ENCODE results near the gene LRRTM2. TPM values are rescaled to one million over a fixed set of nuclear protein-coding genes. Genes with fewer than 3 reads are reported as not detected.
"Not testable (repeated sequence)": the region's sequence is repeated elsewhere in the genome, so short reads cannot be mapped to it uniquely, and the experiment has no call there.

Gene LRRTM2
- polyA plus RNA-seq, 3 donors: 1.9 to 6.2 (median 2.1) TPM

DNA sequence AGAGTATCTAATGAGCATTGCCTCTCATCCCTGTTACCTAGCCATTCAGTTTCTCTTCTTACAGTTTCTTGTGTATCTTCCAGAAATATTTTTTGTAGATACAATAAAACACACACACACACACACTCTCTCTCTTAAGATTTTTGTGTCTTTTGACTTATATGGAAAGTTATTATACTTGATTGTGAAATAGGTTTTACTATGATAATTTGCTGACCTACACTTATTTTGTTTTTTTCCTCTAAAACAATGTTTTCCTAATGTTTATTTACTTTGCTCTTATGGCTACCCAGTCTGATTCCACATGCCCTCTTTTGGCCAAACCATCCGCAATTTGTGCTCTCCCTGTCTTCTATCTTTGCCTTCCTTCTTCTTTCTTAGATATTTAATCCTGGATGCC lies 25.3 kb downstream of the LRRTM2 start:
- DNase-seq (ENCODE audit: extremely low read depth in 1 of 11, low read depth in 9 of 11, low spot score in 4 of 11): no peak

DNA sequence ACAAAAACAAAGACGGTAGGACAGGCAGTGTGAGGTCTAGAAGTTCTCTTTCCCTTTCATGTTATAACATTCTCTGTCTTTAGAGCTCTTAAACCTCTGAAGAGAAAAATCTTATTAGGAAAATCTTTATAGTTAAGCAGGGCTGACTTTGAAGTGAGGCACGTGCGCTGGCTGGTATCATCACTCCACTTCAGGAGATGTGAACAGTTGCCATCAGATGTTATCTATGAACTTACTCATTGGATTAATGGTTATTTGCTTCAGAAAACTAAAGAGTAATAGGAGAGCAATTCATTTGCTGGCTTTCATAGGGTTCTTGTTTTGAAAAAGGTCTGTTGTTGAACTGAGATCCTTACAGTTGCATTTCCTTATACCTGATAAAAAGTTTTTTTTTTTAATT lies 25.7 kb downstream of the LRRTM2 start:
- DNase-seq (ENCODE audit: extremely low read depth in 1 of 11, low read depth in 9 of 11, low spot score in 4 of 11): no peak

DNA sequence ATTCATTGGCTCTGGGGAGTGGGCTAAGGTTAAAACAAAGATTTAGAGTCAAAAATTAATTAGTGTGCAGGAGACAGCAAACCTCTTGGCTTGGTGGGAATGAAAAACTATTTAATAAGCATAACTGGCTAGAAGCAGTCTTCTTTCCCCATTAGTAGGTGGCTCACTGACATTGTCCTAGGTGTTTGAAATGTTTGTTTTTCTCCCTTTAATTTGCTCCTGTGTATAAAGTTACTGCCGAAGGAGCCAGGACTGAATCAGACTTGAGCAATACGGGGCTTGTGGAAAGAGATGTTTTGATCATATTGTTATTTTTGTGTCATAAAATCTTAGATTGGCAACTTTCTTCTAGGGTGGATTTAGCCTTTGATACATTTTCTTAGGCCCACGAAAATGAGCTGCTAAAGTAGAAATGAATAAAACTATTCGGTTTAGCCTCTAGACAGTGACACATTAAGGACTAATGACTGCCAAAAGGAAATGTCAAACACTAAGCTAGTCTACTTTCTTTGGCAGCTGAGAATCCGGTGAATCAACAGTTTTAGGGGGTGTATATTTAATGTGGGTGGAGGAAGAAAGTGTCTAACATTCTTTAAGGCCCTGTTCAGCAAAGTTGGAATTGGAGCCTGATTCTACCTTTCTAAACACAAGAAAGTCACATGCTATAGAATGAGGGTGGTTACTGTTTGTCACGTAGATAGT lies 30.2 kb downstream of the LRRTM2 start:
- no peak for DNase-seq (ENCODE audit: extremely low read depth in 1 of 11, low read depth in 9 of 11, low spot score in 4 of 11)

DNA sequence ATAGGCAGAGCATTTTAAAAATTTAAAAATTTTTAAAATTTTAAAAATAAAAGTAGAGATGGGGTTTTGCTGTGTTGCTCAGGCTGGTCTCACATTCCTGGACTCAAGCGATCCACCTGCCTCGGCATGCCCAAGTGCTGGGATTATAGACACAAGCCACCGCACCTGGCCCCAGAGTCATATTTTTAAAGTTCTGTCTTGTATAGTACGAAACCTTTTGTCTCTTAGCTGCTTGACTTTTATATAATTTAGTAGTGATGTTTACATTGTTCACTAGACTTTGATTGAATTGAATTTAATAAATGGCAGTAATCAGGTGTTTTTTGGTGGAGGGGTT lies 31.0 kb downstream of the LRRTM2 start:
- no peak for DNase-seq (ENCODE audit: extremely low read depth in 1 of 11, low read depth in 9 of 11, low spot score in 4 of 11)

DNA sequence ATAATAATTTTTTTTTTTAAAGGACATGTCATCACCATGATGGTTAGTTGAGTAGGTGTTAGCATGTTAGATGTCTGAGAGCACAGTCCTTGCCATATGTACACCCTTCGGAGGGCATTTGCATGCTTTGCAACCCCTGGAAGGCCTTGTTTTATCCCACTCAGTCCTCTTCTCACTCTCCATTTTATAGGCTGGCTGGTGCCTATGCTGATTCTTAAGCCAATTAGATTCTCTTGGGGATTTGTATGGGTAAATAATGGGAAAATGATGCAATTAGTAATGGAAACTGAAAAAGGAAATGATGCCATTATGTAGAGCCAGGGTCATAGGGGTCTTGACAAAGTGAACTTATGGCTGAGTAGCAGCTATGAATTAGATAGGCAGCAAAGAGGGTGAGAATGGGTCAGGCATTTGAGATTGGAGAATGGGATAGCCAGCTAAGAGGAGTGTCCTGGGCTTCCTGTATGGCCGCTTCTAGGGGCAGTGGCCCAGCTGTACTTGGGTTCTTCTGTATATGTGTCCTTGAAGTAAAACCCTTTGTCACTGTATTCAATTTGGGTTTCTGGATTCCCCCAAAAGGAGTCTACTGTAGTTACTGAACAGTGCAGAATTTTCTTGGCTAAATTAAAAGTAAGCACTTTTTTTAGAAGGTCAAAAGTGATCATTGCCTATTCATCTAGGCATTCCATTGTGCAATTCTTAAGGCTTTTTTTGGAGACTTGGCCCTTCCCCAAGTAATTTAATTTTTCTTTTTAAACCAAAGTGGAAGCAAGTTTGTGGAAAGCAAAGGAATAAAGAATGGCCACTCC lies 31.6 kb downstream of the LRRTM2 start:
- DNase-seq (ENCODE audit: extremely low read depth in 1 of 11, low read depth in 9 of 11, low spot score in 4 of 11): no peak

DNA sequence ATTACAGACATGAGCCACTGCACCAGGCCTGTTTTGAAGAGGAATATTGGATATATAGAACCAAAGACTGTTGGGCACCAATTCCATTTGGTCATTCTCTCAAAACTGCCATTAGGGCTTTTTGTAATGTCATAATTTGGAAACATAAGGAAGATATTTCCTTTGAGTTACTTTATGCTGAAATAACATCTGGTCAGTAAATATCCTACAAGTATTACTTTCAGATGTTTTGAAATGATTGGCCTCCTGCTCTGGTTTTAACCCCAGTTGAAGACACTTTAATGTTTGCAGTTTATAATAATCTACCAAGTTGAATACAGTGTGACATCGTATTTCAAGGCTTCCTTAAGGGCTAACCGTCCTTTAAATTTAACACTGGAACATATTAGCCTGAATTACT lies 33.6 kb downstream of the LRRTM2 start:
- DNase-seq (ENCODE audit: extremely low read depth in 1 of 11, low read depth in 9 of 11, low spot score in 4 of 11): no peak

DNA sequence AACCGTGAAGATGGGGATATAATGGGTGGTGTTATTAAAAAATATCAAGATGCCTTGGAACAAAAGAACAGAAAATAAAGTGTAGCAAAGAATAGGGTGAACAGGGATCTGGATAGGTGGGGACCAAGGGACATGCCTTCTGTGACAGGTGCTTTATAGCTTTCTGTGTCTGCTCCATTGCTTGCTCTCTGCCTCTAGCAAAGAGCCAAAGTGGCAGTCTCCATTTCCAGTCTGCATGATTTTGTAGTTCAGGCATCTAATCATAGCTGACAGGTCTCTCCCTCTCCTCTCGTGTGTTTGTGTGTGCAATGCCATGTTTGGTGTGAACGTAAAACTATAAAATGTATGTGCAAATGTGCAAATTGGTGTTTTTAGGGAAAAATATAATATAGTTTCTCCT lies 35.0 kb downstream of the LRRTM2 start:
- DNase-seq (ENCODE audit: extremely low read depth in 1 of 11, low read depth in 9 of 11, low spot score in 4 of 11): no peak

DNA sequence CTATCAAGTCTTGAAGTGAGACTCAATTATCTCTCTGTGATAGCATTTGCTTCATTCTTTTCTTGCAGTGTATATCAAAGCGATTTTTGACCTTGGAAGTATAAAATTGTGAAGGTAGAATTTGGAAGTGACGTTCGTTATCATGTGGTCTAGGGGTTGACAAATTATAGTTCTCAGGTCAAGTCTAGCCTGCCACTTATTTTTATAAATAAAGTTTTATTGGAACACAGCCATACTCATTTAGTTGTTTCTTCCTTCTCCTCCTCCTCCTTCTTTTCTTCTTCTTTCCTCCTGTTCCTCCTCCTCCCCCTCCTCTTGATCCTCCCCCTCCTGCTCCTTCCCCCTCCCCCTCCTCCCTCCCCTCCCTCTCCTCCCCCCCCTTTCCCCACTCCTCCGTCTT lies 38.0 kb downstream of the LRRTM2 start:
- no peak for DNase-seq (ENCODE audit: extremely low read depth in 1 of 11, low read depth in 9 of 11, low spot score in 4 of 11)

DNA sequence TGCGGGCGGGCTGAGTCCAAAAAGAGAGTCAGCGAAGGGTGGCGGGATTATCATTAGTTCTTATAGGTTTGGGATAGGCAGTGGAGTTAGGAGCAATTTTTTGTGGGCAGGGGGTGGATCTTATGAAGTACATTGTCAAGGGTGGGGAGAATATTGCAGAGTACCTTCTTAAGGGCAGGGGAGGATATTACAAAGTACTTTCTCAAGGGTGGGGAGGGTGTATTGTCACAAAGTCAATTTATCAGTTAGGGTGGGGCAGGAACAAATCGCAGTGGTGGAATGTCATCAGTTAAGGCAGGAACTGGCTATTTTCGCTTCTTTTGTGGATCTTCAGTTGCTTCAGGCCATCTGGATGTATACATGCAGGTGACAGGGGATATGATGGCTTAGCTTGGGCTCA lies 40.3 kb downstream of the LRRTM2 start:
- DNase-seq (ENCODE audit: extremely low read depth in 1 of 11, low read depth in 9 of 11, low spot score in 4 of 11): not testable (repeated sequence)

DNA sequence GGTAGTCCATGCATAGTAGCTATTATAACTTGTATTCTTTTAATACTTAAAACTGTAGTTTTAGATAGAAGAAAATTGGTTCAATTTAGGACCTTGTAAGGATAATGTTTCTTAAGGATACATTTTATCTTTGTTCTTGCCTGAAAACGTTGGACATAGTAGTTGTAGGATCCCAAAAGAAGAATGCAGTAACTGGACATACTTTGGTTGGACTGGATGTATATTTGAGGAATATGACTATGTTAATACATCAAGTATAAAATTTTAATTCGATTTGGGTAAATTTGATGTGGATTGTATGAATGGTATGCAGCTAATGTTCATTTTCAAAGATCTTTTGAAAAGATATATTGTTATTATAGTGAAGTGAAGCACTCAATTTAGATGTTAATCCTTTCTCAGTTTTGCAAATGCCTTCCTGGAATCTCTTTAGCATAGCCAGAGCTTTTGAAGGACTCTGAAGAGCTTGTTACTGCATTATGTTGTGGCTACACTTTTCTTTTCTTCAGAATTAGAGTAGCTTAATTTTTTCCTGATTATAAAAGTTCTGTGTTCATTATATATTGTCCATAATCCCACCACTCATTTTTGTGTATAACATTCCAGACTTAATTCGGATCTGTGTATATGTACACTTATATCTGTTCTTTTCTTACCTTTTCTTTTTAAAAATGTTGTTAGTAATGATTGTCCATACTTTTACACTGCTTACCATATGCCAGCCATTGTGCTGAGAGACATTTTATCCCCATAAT lies 41.2 kb downstream of the LRRTM2 start:
- DNase-seq (ENCODE audit: extremely low read depth in 1 of 11, low read depth in 9 of 11, low spot score in 4 of 11): no peak

DNA sequence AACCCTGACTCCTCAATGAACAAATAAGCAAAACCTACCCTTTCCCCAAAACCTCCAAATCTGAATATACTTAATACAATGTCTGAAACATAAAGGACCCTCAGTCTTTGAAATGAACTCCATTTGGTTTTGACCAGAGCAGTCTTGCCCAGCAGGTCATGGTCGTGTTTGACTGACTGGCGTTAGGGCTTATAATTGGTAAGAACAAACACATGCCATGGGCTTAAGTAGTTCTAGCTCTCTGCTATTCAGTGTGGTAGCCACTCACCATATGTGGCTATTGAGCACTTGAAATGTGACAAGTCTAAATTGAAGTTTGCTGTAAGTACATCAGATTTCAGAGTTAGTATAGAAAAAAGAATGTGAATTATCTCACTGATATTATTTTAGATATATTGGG lies 42.1 kb downstream of the LRRTM2 start:
- no peak for DNase-seq (ENCODE audit: extremely low read depth in 1 of 11, low read depth in 9 of 11, low spot score in 4 of 11)

DNA sequence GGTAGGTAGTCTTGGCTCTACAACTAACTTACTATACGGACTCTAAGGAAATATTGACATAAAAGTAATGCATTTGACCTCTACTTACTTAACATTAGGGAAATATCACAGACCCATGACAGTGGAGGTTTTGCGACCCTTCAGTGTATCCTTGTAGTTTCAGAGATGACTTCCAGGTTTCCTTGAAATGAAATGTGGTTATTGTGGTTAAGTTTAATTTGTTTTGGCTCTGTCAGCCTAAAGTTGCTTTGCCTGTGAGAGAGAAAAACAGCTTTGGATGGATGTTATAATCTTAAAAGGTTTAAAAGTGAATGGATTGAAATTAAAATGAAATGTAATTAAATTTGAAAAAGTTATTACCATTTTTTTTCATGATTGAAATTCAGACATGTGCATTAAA lies 42.9 kb downstream of the LRRTM2 start:
- DNase-seq (ENCODE audit: extremely low read depth in 1 of 11, low read depth in 9 of 11, low spot score in 4 of 11): no peak

DNA sequence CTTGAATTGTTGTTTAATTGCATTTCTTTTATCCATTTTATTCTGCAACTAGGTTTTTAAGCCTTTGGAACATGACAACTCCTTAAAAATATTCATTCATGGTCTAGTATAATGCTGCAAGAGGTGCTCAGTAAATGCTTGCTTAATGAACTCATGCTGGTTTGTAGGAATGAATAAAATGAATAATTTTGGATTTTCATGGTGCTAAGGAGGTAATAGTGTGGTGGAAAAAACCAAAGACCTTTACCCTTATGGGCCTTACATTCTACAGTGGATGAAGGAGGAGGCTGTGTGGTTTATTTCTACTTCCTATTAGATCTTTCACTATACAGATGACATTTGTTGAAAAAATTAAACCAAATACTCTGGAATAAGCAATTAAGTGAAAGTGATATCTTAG lies 43.4 kb downstream of the LRRTM2 start:
- DNase-seq (ENCODE audit: extremely low read depth in 1 of 11, low read depth in 9 of 11, low spot score in 4 of 11): no peak

DNA sequence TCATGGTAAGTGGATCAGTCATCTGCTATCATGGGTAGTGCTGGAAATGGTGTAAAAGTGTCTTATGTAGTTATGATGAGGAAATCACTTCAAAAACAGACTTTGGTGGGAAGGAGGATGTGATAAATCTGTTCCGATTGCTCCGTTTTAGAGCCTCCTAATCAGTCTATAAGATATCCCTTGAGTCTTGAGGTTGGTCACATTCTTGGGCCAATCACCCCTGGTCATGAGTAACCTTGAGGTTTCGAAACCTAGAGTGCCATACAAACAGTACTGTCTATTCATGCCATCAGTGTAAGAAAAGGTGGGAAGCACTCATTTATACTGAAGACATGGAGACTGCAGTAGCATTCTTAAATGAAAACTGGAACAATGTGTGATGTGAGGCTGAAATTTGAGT lies 45.8 kb downstream of the LRRTM2 start:
- DNase-seq (ENCODE audit: extremely low read depth in 1 of 11, low read depth in 9 of 11, low spot score in 4 of 11): no peak

DNA sequence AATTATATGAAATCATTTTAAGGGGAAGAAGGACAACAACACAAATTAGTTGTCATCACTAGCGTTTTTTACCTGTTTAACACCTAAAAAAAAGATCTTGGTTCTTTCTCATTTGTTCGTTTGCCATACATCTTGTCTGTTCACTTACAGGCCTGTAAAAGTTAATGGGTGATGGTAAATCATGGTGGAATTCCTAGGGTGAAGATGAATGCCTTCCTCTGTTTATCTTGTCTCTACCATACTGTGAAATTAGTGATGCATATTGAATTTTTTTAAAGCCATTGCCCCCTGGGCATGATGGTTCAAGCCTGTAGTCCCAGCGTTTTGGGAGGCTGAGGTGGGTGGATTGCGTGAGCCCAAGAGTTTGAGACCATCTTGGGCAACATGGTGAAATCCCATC lies 46.6 kb downstream of the LRRTM2 start:
- no peak for DNase-seq (ENCODE audit: extremely low read depth in 1 of 11, low read depth in 9 of 11, low spot score in 4 of 11)

DNA sequence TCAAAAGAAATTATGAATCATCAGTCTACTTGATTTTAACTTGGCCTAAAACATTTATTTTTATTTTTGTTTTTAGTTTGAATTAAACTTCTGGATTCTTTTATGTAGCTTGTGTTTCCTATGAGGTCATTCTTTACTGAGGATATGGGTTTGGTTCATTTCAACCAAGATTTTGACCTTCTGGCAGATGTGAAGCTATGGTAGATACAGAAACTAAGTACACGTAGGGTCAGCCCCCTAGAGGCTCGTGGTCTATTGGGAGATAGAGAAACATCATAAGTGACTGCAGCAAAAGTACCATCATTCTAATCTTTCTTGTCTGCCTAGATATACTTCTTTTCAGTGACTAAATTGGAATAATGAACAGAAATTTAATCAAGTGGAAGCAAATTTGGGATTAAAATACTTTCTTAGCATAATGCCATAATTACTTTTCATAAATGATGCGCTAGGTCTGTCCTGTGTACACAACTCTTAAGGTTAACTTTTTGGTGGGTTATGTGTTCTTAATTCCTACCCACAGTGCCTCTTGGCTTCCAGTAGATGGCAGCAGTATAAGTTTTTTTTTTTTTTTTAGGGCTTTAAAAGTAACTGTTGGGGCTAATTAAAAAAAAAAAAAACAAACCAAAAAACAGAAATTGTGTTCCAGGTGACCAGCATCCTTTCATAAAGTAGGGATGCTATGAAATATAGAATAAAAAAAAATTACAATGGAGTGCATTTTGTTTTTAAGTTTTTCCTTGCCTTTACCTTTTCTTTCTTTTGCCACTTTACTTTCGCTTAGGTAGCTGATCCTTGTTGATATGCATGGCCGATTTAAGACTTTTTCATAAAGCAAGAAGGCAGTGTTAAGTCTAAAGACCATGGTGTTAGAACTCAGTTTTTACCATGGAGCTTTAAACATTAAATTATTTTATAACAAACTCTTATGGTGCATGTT lies 49.9 kb downstream of the LRRTM2 start:
- DNase-seq (ENCODE audit: extremely low read depth in 1 of 11, low read depth in 9 of 11, low spot score in 4 of 11): no peak

DNA sequence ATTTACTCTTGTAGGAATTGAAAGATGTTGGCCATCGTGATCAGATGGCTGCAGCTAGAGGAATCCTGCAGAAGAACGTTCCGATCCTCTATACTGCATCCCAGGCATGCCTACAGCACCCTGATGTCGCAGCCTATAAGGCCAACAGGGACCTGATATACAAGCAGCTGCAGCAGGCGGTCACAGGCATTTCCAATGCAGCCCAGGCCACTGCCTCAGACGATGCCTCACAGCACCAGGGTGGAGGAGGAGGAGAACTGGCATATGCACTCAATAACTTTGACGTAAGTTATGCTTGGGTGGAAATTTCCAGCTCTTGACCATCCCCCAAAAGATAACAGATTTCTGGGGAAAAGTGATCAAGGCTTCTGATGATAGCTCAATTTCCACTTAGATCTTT lies 50.6 kb downstream of the LRRTM2 start:
- no peak for DNase-seq (ENCODE audit: extremely low read depth in 1 of 11, low read depth in 9 of 11, low spot score in 4 of 11)

DNA sequence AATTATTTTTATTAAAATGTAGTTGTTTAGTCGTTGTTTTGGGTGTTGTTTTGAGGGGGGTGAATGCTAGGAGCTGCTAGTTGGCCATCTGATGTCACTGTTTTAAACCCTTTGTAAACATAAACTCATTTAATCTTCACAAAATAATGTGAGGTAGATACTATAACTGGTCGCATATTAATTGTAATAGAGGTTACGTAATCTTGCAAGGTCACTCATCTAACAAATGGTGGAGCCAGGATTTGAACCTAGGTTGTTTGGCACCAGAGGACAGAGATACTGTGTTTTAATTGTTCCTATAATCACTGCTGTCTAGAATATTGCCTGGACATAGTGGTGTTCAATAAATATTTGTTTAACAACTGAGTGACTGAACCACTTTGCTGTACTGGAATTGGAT lies 54.4 kb downstream of the LRRTM2 start:
- no peak for DNase-seq (ENCODE audit: extremely low read depth in 1 of 11, low read depth in 9 of 11, low spot score in 4 of 11)

DNA sequence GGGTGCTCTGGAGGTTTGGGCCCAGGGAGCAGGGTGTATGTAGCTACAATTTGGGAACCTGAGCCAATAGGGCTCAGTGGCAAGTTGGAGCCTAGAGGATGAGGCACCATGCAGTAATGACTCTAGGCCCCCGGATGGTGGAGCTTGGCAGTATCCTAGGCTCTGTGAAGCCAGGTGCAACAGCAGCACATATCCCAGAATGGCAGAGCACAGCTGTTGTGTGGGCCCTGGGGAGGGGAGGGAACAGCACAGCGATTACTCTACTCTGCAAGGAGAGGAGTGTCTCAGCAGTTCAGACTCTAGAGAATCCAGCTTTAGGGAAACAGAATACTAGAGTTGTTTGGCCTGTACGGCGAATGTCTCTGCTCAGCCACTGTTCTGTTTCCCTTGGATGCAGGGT lies 56.1 kb downstream of the LRRTM2 start:
- no peak for DNase-seq (ENCODE audit: extremely low read depth in 1 of 11, low read depth in 9 of 11, low spot score in 4 of 11)
